ENCODE data around the gene DDIT3.

DNA sequence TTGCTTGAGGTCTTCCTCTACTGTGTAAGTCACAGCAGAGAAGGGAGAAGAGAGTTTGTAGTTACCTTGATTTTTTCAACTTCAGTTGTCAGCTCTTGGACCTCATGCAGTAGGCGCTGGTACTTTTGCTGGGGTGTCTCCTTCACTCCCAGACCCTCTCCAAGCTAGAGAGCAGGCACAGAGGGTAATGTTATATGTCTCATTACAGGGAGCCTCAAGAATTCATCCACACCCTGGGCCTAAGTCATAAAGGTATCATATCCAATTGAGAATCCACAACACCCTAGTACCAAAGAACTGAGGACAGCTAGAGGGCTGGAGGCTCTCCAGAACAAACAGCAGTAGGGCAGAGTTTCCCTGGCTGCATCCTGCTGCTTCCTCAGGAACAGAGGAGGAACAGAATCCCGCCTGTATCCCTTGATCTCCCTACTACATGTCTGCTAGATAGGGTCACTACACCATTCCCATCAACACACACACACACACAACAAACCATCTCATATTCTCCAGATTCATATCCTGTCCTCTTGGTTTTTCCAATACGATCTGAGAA, 14.8 kb upstream of the DDIT3 start:
- no peak for TF ChIP-seq CTCF (conservative IDR thresholded peaks at IDR 0.05; ENCODE audit: low read depth, low read length)
- TF ChIP-seq ELK1 (IDR thresholded peaks at IDR 0.05; ENCODE audit: borderline replicate concordance, low read depth, low read length) = no peak

Data from IMR-90 (cell line).